ENCODE measurements around the gene CASQ1. TPM values are rescaled to one million over a fixed set of nuclear protein-coding genes. Genes with fewer than 3 reads are reported as not detected.

The CASQ1 gene
- total and polyA plus RNA-seq, 2 experiments from 2014 or later = 21.4 to 23.6 TPM

DNA sequence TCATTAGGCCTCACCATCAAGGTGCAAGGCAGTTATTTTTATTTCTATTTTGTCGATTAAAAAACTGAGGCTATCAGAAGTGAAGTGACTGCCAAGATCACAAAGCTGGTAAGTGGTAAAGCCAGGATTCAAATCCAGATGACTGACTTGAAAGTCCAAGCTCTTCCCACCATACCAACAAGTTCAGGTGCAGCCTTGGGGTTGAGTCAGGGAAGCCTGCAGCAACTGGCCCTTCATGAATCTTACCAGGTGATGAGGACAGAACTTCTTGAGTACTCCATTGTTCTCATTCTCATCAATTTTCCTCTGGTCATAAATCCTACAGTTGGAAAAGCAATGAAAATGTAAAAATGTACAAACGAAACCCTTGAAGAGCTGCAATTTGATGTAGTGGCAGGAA lies 35.0 kb downstream of the CASQ1 start:
- no peaks in the 10 kb centered on the region for H3K27me3 ChIP-seq
- H3K36me3 ChIP-seq = peaks cover 77% of the 10 kb centered on the region
- H3K4me1 ChIP-seq (ENCODE audit: low read depth) = peaks cover 6% of the 10 kb centered on the region
- TF ChIP-seq CTCF (IDR thresholded peaks at IDR 0.05; ENCODE audit: low read depth, low read length) = no peak
- H3K9me3 ChIP-seq (ENCODE audit: low read depth) = no peaks in the 10 kb centered on the region
- no peak overlapping the region for H3K4me3 ChIP-seq
- H3K27ac ChIP-seq = no peak overlapping the region
- no peak for DNase-seq (ENCODE audit: low read depth in 1 of 2, low spot score in 1 of 2)

- H3K9me3 ChIP-seq (ENCODE audit: low read depth) = no peaks in the 10 kb centered on the region
- H3K27ac ChIP-seq = peak overlapping the region; percentile 52
- no peak for DNase-seq (ENCODE audit: low read depth in 1 of 2, low spot score in 1 of 2)
- no peak overlapping the region for H3K4me3 ChIP-seq
- H3K36me3 ChIP-seq = peaks cover 85% of the 10 kb centered on the region
- peaks cover 6% of the 10 kb centered on the region for H3K4me1 ChIP-seq (ENCODE audit: low read depth)
- H3K27me3 ChIP-seq = no peaks in the 10 kb centered on the region
- no peak for TF ChIP-seq CTCF (IDR thresholded peaks at IDR 0.05; ENCODE audit: low read depth, low read length)
These were observed 36.2 kb downstream of the CASQ1 start for GRCh38 chr1:160226623-160227022.

DNA sequence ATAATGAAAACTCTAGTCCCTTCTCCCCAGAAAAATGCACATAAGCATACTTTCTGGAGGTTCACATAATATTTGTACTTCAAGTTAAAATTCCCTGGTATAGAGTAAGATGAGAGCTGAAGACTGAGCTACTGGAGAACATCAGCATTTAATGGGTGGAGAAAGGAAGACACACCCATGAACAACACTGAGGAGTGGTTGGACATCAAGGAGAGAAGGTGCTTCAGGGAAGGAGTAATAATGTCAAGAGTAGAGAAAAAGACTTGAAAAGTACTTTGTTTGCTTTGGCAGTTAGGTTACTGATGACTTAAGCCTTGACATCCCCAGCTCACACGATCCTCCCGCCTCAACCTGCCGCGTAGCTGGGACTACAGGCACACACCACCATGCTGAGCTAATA lies 36.7 kb downstream of the CASQ1 start:
- Histone ChIP-seq H3K4me1 (ENCODE audit: low read depth) (peaks cover 6% of the 10 kb centered on the region), H3K9me3 (ENCODE audit: low read depth) (no peaks in the 10 kb centered on the region), H3K27ac (peak overlapping the region; percentile 52), H3K4me3 (no peak overlapping the region), H3K27me3 (no peaks in the 10 kb centered on the region), H3K36me3 (peaks cover 84% of the 10 kb centered on the region)
- TF ChIP-seq CTCF (IDR thresholded peaks at IDR 0.05; ENCODE audit: low read depth, low read length) = no peak
- no peak for DNase-seq (ENCODE audit: low read depth in 1 of 2, low spot score in 1 of 2)

DNA sequence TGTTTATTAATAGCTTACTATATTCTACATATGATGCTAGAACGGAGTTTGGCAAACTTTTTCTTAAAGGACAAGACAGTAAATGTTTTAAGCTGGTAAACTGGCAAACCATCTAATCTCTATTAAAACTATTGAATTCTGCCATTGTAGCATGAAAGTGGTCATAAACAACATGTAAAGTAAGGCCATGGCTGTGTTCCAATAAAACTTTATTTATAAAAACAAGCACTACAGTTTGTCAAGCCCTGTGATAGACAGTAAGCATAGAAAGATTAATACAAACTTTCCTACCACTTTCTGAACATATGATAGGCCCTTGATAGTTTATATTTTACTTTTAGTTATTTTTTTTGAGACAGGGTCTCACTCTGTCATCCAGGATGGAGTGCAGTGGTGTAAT lies 37.2 kb downstream of the CASQ1 start:
- Histone ChIP-seq H3K27ac (no peak overlapping the region), H3K9me3 (ENCODE audit: low read depth) (no peaks in the 10 kb centered on the region), H3K4me1 (ENCODE audit: low read depth) (peaks cover 6% of the 10 kb centered on the region), H3K27me3 (no peaks in the 10 kb centered on the region), H3K36me3 (peaks cover 79% of the 10 kb centered on the region), H3K4me3 (no peak overlapping the region)
- DNase-seq (ENCODE audit: low read depth in 1 of 2, low spot score in 1 of 2) = no peak
- TF ChIP-seq CTCF (IDR thresholded peaks at IDR 0.05; ENCODE audit: low read depth, low read length) = no peak

GRCh38 chr1:160228431-160228830 lies 38.1 kb downstream of the CASQ1 start:
- no peak for TF ChIP-seq CTCF (IDR thresholded peaks at IDR 0.05; ENCODE audit: low read depth, low read length)
- Histone ChIP-seq H3K4me3 (no peak overlapping the region), H3K27me3 (no peaks in the 10 kb centered on the region), H3K36me3 (peaks cover 70% of the 10 kb centered on the region), H3K4me1 (ENCODE audit: low read depth) (peaks cover 6% of the 10 kb centered on the region), H3K9me3 (ENCODE audit: low read depth) (no peaks in the 10 kb centered on the region), H3K27ac (no peak overlapping the region)
- no peak for DNase-seq (ENCODE audit: low read depth in 1 of 2, low spot score in 1 of 2)

GRCh38 chr1:160232911-160233310 lies 42.5 kb downstream of the CASQ1 start:
- Histone ChIP-seq H3K4me3 (no peak overlapping the region), H3K9me3 (ENCODE audit: low read depth) (no peaks in the 10 kb centered on the region), H3K36me3 (peaks cover 66% of the 10 kb centered on the region), H3K27me3 (no peaks in the 10 kb centered on the region), H3K4me1 (ENCODE audit: low read depth) (no peaks in the 10 kb centered on the region), H3K27ac (no peak overlapping the region)
- no peak for TF ChIP-seq CTCF (IDR thresholded peaks at IDR 0.05; ENCODE audit: low read depth, low read length)
- no peak for DNase-seq (ENCODE audit: low read depth in 1 of 2, low spot score in 1 of 2)

All from cardiac muscle cell (in vitro differentiated cells and primary cell).